Hypothalamus (tissue), 51 donors: Measurements from ENCODE around the gene SRMS.
"Not testable (repeated sequence)": the region's sequence is repeated elsewhere in the genome, so short reads cannot be mapped to it uniquely, and the experiment has no call there.

Source experiments
- DNase-seq, 51 donors: peaks; one replicate each; lab custom pipeline; 2025; lab: John Stamatoyannopoulos, UW

The SRMS gene

GRCh38 chr20:63566395-63567135 is 19.0 kb upstream of the SRMS start:
- no peak for DNase-seq

GRCh38 chr20:63565699-63566335 is 18.3 kb upstream of the SRMS start:
- no peak for DNase-seq

- DNase-seq, result no peak
Observed at GRCh38 chr20:63565021-63565698, 17.6 kb upstream of the SRMS start.

- DNase-seq, result no peak
Observed at GRCh38 chr20:63564036-63564810, 16.7 kb upstream of the SRMS start.

- no peak for DNase-seq
Observed at GRCh38 chr20:63563225-63563935, 15.8 kb upstream of the SRMS start.

GRCh38 chr20:63562461-63563224 is 15.1 kb upstream of the SRMS start:
- no peak for DNase-seq

- DNase-seq, result no peak
Observed at GRCh38 chr20:63561624-63562396, 14.3 kb upstream of the SRMS start.

- no peak for DNase-seq
Observed at GRCh38 chr20:63560856-63561609, 13.5 kb upstream of the SRMS start.

- no peak for DNase-seq
Observed at GRCh38 chr20:63560333-63560805, 12.8 kb upstream of the SRMS start.

GRCh38 chr20:63559485-63560332 is 12.2 kb upstream of the SRMS start:
- DNase-seq, result not testable (repeated sequence)

GRCh38 chr20:63558804-63559484 is 11.4 kb upstream of the SRMS start:
- no peak for DNase-seq

- no peak for DNase-seq
Observed at GRCh38 chr20:63557481-63557891, 9.9 kb upstream of the SRMS start.

- DNase-seq, result no peak
Observed at GRCh38 chr20:63556873-63557478, 9.4 kb upstream of the SRMS start.

- no peak for DNase-seq
Observed at GRCh38 chr20:63555661-63556381, 8.3 kb upstream of the SRMS start.
